ENCODE data around the gene IFNA5.

Gene IFNA5

DNA sequence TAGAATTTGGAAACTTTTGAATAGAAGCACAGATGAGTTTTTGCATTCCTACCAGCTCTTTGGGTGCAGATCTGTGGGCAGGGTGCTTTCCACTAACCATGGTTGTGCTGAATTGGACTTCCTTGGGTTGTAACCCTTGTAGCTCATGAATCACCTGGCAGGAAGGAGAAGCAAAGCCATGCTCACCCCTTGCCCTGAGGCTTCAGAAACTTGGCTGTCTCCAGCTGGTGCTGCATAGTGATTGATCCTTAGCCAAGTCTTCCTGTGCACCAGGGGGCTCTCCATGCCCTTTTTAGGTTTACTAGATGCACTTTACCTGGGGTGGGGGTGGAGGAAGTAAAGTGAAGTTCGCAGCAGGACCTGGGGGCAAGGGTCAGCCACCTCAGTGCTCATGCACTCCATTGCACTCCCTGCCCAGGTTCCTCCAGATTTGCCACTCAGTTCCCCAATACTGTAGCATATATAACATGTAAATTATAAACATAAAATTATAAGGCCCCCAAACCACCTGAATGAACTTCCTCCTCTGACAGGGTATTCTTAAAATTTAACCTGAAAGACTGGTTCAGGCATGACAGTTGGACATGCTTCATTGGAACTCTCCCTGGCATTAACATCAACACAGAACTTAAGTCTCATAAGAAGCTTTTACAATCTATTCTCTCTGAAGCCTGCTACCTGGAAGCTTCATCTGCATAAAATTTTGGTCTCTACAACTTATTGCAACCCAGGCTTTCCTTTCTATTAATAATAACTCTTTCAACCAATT is 39.5 kb downstream of the IFNA5 start:
- ATAC-seq = no peak
- no peaks in the 10 kb centered on the region for H3K9me3 Mint-ChIP-seq

DNA sequence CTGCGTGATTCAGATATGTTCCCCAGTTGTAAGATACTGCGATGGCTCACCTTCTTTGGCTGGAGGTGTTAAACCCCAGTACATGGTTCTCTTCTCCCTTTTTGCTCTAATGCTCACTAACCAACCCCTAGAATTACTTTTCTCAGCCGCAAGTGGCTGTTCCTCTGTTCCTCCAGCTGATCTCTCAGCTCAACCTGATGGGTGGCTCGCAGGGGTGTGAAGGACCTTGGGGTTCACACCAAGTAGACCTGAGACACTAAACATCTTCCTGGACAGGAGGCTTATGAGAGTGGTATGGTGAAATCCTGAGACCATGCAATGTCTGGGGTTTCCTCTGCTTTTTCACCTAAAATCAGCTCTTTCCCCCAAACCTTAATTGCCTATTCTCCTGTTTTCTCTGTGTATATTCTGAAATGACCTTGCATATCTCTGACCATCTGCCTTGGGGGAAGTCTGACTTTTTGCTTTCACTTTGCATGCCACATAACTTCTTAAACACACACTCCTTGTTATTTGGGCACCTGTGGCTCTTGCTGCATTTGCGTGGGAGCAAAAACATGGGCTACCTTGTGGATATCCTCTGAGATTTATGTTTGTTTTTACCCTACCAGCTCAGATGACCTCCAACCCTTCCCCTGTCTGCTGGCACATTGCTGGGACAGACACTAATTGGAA is 49.4 kb downstream of the IFNA5 start:
- Mint-ChIP-seq H3K4me1 (peaks cover 6% of the 10 kb centered on the region), H3K9me3 (no peaks in the 10 kb centered on the region), H3K27ac (no peak overlapping the region), H3K27me3 (peaks cover 41% of the 10 kb centered on the region), H3K4me3 (no peak overlapping the region), H3K36me3 (no peaks in the 10 kb centered on the region)
- no peak for ATAC-seq

More for the DNA sequence above, 39.5 kb downstream of the IFNA5 start:
- Mint-ChIP-seq H3K4me3 (no peak overlapping the region), H3K27ac (no peak overlapping the region), H3K4me1 (peaks cover 13% of the 10 kb centered on the region), H3K27me3 (peaks cover 23% of the 10 kb centered on the region), H3K36me3 (no peaks in the 10 kb centered on the region)

Measured in stimulated activated memory B cell treated with anti-CD40 and anti-IgM and Interleukin-4, amounts not matched to agents 10 μg/mL and 1 μg/mL and 100 μg/mL, for 72 hours (primary cell).